HS-5 (cell line): ENCODE data around the gene ALPL.

Experiments
- DNase-seq: peaks from one replicate; pipeline ENCODE4 v3.0.0-alpha.2; 2012; ENCODE audit warnings: low read depth

ALPL gene

GRCh38 chr1:21618561-21619374 is 109.5 kb downstream of the ALPL start:
- DNase-seq: no peak

GRCh38 chr1:21619375-21619947 is 110.2 kb downstream of the ALPL start:
- no peak for DNase-seq

- no peak for DNase-seq
Observed at GRCh38 chr1:21620011-21620410, 110.8 kb downstream of the ALPL start.

GRCh38 chr1:21620496-21620895 is 111.3 kb downstream of the ALPL start:
- no peak for DNase-seq

- DNase-seq: no peak
Observed at GRCh38 chr1:21621051-21621450, 111.8 kb downstream of the ALPL start.

- DNase-seq: no peak
Observed at GRCh38 chr1:21621761-21622436, 112.7 kb downstream of the ALPL start.

- DNase-seq: no peak
Observed at GRCh38 chr1:21622466-21623315, 113.5 kb downstream of the ALPL start.

GRCh38 chr1:21623410-21623961 is 114.3 kb downstream of the ALPL start:
- DNase-seq: no peak

- no peak for DNase-seq
Observed at GRCh38 chr1:21624571-21625389, 115.6 kb downstream of the ALPL start.

- no peak for DNase-seq
Observed at GRCh38 chr1:21625390-21626190, 116.4 kb downstream of the ALPL start.

- no peak for DNase-seq
Observed at GRCh38 chr1:21626921-21627339, 117.7 kb downstream of the ALPL start.
